Adrenal gland (tissue), 5 donors: ENCODE data around the gene HMOX2.

Source experiments
- POLR2A ChIP-seq, 2 donors: fragments of 450-650 bp; IDR thresholded peaks; one replicate each; pipeline ENCODE4 v1.6.1; 2017; ENCODE audit warnings: antibody characterized with exemption in 2 of 2, mild to moderate bottlenecking in 2 of 2, moderate library complexity in 1 of 2
- TF ChIP-seq, protein P1 (sequence below), 6 experiments: fragments of 450-650 bp in 4 of 6; fragments of 200-600 bp in 2 of 6; sonication (generic) in 1 of 6; IDR thresholded peaks; 1 replicate in 5 of 6; 2 replicates in 1 of 6; pipeline versions ENCODE4 v1.5.1 to v1.8.0; 2016 to 2021; ENCODE audit warnings: antibody characterized with exemption in 6 of 6, mild to moderate bottlenecking in 2 of 6, moderate library complexity in 1 of 6
- donor health status: DM: no; HTN: no; CAD: no.

DNA sequence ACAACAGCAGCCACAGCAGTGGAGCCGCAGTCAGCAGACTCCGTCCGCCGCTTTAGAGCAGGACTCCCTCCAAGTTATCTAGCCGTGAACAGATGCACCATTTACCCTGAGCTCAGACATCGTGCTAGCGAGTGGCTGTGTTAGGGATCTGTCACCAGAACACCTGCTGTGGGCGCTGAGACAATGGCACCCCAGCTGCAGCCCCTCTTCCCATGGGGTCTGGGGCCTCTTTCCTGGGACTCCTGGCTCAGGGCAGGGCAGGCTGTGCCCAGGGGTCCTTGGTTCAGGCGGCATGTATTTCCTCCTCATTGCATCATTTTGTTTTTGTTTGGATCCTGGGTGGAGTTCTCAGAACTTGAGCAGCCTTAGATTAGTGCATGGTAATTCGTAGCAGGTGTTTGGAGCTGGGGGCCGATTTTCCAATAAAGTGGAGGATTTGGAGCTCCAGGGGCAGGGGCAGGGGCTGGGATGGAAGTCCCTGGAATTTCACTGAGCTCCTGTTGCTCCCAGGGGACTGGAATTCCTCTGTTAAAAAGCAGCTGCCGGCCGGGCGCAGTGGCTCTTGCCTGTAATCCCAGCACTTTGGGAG is 25.2 kb upstream of the HMOX2 start:
- TF ChIP-seq, protein P1, sequence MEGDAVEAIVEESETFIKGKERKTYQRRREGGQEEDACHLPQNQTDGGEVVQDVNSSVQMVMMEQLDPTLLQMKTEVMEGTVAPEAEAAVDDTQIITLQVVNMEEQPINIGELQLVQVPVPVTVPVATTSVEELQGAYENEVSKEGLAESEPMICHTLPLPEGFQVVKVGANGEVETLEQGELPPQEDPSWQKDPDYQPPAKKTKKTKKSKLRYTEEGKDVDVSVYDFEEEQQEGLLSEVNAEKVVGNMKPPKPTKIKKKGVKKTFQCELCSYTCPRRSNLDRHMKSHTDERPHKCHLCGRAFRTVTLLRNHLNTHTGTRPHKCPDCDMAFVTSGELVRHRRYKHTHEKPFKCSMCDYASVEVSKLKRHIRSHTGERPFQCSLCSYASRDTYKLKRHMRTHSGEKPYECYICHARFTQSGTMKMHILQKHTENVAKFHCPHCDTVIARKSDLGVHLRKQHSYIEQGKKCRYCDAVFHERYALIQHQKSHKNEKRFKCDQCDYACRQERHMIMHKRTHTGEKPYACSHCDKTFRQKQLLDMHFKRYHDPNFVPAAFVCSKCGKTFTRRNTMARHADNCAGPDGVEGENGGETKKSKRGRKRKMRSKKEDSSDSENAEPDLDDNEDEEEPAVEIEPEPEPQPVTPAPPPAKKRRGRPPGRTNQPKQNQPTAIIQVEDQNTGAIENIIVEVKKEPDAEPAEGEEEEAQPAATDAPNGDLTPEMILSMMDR (IDR thresholded peaks at IDR 0.05), result no peak
- no peak for TF ChIP-seq POLR2A (IDR thresholded peaks at IDR 0.05)
